Measurements from ENCODE around the gene APOBEC4. TPM values are rescaled to one million over a fixed set of nuclear protein-coding genes. Genes with fewer than 3 reads are reported as not detected.

APOBEC4 gene
- total and polyA plus RNA-seq, 2 of the 8 experiments (the other 6 are each of a cell fraction or from before 2014, with no cell fraction given), result not detected

GRCh38 chr1:183694066-183694465, 41.0 kb upstream of the APOBEC4 start (continued):
- TF ChIP-seq CHD7 (IDR thresholded peaks at IDR 0.05; ENCODE audit: insufficient replicate concordance, low read length) (no peak), SAP30 (IDR thresholded peaks at IDR 0.05; ENCODE audit: insufficient read depth, insufficient replicate concordance, low read length) (no peak), BACH1 (IDR thresholded peaks at IDR 0.05; ENCODE audit: low read length) (no peak), KDM5A (IDR thresholded peaks at IDR 0.05; ENCODE audit: low read length) (no peak), TBP (IDR thresholded peaks at IDR 0.05; ENCODE audit: low read depth, low read length) (no peak), PHF8 (conservative IDR thresholded peaks at IDR 0.05; ENCODE audit: low read depth, low read length) (no peak), YY1 (IDR thresholded peaks at IDR 0.05; ENCODE audit: low read depth, low read length) (no peak)
